ENCODE measurements around the gene PPP1R7.

Gene PPP1R7

DNA sequence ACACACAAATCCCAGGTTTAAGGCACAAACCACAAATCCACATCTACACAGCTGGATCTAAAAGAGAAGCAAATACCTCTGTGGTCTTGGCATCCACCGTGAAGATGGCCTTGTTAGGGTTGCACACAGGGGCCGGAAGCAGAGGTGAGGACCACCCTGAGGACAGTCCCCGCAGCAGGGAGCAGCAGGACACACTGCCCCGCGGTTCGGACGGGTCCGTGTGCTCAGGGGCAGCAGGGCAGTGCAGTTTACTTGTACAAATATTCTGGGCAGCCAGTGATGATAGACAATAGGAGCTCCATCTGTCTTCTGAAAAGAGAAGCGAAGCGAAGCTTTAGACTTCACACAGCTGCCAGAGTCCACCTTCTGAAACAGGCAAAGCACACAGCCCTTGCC, 9.8 kb upstream of the PPP1R7 start:
- no peak for DNase-seq (ENCODE audit: low read depth in 2 of 2)

- no peak for DNase-seq (ENCODE audit: low read depth in 2 of 2)
Observed at GRCh38 chr2:241141214-241141770, 9.0 kb upstream of the PPP1R7 start.

- DNase-seq (ENCODE audit: low read depth in 2 of 2) = no peak
Observed at GRCh38 chr2:241142063-241142462, 8.2 kb upstream of the PPP1R7 start.

DNA sequence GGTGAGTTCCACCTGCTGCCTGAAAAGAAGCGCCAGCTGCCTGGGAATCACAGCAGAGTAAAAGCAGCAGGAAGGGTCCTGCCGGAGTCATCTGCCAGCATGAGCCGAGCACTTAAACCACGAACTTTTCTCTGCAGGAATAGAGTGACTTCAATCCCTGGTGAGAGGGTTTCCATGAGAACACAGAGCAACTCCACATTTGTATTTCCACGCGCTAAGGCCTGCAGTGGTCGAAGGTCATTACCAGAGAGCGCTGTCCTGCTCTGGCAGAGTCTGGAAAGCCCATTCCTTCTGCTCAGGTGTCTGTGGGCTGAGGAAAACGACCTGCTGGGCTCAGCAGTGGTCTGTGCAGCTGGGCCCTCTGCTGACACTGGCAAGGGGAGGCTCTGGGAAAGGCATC, 7.7 kb upstream of the PPP1R7 start:
- no peak for DNase-seq (ENCODE audit: low read depth in 2 of 2)

GRCh38 chr2:241146286-241146685, 4.0 kb upstream of the PPP1R7 start:
- DNase-seq (ENCODE audit: low read depth in 2 of 2) = no peak

GRCh38 chr2:241147336-241147735, 2.9 kb upstream of the PPP1R7 start:
- DNase-seq (ENCODE audit: low read depth in 2 of 2) = no peak

GRCh38 chr2:241148239-241148638, 2.0 kb upstream of the PPP1R7 start:
- no peak for DNase-seq (ENCODE audit: low read depth in 2 of 2)

DNA sequence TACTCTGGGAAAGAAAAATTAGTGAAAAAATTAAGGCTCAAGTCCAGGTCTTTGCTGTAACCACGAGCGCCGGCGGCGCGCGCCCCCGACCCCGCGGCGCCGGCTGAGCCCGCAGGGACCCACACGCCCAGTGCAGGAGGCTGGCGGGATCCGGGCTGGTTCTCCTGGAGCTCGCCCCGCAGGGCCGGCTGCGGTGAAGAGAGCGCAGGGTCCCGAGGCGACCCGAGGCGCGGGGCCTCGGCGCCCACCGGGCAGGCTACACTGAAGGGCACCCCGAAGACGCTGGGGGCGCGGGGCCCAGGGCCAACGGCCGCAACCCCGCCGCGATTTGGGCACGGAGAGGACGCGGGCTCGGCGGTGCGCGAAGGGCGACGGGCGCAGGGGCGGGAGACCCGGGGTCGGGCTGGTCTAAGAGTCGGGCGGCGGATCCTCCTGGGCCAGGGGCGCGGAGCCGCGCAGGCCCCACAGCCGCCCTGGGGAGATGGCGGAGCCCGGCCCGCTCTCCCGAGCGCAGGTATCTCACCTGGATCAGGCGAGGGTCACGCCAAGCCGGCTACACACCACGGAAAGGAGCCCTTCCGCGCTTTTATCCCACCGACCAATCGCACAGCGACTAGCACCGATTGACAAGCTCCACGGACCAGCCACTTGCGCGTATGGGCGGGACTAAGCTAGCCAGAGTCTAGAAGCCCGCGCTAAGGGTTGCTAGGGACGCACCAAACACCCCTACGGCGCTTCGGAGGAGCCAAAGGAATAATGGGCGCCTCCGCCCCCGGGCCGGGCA, 1.2 kb upstream of the PPP1R7 start, which contains the start of gene PASK:
Gene PASK, minus strand, starts transcription at position 582 of the 784 bp plus-strand sequence. CDS start 6,440 bp downstream, outside the sequence.
- DNase-seq (ENCODE audit: low read depth in 2 of 2) = peak; percentile 91 to 94

GRCh38 chr2:241149675-241149924, 667 bp upstream of the PPP1R7 start:
- DNase-seq (ENCODE audit: low read depth in 2 of 2) = no peak

- no peak for DNase-seq (ENCODE audit: low read depth in 2 of 2)
Observed at GRCh38 chr2:241150660-241151530, 628 bp downstream of the PPP1R7 start.

- DNase-seq (ENCODE audit: low read depth in 2 of 2) = no peak
Observed at GRCh38 chr2:241151934-241152660, 1.8 kb downstream of the PPP1R7 start.

DNA sequence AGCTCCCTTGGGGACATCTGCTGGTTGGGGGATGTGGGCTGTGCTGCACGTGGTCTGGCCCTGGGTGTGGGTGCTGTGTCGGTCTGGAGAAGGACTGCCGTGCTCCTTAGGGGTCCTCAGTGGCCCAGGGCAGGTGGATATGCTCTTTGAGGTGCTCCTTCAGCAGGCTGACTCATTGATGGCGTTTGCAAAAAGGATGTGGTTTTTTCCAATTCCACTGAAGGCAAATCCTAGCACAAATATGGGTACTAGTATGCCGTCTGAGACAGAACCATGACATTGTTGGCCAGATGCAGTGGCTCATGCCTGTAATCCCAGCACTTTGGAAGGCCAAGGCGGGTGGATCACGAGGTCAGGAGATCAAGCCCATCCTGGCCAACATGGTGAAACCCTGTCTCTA, 3.3 kb downstream of the PPP1R7 start:
- no peak for DNase-seq (ENCODE audit: low read depth in 2 of 2)

- DNase-seq (ENCODE audit: low read depth in 2 of 2) = peak in 1 of 2 donors; percentile 32
Observed at GRCh38 chr2:241154915-241155314, 4.6 kb downstream of the PPP1R7 start.

- DNase-seq (ENCODE audit: low read depth in 2 of 2) = no peak
Observed at GRCh38 chr2:241155936-241156335, 5.7 kb downstream of the PPP1R7 start.

DNA sequence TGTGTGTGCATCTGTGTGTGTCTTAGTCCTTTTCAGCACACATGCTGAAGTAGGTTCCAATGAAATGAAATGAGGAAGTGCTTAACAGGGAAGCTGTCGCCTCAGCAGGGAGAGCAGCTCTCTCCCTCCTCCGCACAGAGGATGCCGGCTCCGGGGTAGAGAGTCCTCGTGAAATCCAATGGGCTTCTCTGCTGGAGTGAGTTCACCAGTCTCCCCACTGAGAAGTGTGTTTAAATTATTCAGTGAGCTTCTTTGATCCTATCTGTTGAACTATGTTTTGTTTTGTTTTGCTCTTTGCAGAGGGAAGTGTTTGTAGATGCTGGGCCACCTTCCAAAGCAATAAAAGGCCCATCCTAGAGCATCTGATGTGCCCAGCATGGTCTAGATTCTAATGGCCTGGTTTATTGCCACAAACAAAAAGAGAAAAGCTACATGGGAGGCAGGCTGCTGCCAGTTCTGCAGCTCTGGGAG, 6.7 kb downstream of the PPP1R7 start:
- no peak for DNase-seq (ENCODE audit: low read depth in 2 of 2)

- no peak for DNase-seq (ENCODE audit: low read depth in 2 of 2)
Observed at GRCh38 chr2:241157841-241158545, 7.7 kb downstream of the PPP1R7 start.

DNA sequence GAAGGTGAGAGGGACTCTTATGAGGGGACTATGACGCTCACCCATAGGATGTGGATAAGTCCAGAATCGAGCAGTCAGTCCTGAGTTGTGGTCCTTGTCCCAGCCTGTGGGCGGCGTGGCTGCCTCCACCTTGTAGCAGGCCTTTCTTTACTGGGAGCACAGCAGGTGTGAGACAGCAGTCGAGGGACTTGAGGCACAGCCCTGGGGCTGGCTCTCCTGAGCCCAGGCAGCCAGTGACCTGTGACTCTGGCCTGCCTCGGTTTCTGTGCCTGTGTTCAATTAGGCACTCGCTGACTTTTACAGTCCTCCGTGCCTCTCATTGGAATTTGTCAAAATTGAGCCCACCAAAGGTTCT, 8.3 kb downstream of the PPP1R7 start:
- no peak for DNase-seq (ENCODE audit: low read depth in 2 of 2)

- DNase-seq (ENCODE audit: low read depth in 2 of 2) = no peak
Observed at GRCh38 chr2:241159116-241159515, 8.8 kb downstream of the PPP1R7 start.

GRCh38 chr2:241160318-241160717, 10.1 kb downstream of the PPP1R7 start:
- no peak for DNase-seq (ENCODE audit: low read depth in 2 of 2)

DNA sequence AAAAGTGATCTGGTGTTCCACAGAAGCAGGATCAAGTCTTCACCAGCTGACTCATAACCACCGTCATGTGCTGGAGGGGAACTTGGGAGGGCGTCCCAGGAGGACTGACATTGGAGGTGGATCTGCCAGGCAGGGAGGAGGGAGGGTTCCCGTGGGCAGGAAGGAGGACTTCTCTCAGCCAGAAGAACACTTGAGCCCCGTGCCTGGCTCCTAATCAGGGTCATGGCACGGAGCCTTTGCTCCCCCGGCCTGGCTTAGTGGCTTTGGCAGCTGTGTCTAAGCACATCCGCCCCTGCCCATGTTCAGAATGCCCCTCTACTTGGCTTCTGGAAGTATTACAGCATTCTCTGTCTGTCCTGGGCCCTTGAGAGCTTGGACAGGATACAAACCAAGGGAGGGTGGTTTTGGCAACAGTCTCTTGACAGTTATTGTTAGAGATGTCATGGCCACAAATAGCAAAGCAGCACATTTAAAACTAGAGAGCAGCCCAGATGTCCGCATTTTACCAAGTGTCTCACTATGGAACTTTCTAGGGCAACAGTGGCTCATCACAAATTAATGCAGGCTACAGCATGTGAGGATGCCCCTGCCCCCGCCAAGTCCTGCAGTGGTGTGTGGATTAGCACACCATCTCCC, 11.5 kb downstream of the PPP1R7 start:
- no peak for DNase-seq (ENCODE audit: low read depth in 2 of 2)

DNA sequence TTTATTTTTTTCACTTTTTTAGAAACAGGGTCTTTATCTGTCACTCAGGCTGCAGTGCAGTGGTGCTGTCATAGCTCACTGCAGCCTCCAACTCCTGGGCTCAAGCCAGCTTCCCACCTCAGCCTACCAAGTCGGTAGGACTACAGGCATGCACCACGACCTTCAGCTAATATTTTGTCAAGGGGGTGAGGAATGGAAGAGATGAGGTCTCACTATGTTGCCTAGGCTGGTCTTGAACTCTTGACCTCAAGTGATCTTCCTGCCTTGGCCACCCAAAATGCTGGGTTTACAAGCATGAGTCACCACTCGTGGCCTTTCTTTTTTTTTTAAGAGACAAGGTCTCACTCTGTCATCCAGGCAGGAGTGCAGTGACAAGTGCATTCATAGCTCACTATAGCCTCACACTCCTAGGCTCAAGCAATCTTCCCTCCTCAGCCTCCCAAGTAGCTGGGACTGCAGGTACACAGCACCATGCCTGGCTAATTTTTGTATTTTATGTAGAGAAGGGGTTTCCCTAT, 13.4 kb downstream of the PPP1R7 start:
- DNase-seq (ENCODE audit: low read depth in 2 of 2) = no peak
